NCI-H146 (cell line): Measurements from ENCODE around the gene ATG7.
"Not testable (repeated sequence)": the region's sequence is repeated elsewhere in the genome, so short reads cannot be mapped to it uniquely, and the experiment has no call there.

Source experiments
- DNase-seq: peaks from one replicate; lab custom pipeline; 2025; lab: John Stamatoyannopoulos, UW

Gene ATG7

DNA sequence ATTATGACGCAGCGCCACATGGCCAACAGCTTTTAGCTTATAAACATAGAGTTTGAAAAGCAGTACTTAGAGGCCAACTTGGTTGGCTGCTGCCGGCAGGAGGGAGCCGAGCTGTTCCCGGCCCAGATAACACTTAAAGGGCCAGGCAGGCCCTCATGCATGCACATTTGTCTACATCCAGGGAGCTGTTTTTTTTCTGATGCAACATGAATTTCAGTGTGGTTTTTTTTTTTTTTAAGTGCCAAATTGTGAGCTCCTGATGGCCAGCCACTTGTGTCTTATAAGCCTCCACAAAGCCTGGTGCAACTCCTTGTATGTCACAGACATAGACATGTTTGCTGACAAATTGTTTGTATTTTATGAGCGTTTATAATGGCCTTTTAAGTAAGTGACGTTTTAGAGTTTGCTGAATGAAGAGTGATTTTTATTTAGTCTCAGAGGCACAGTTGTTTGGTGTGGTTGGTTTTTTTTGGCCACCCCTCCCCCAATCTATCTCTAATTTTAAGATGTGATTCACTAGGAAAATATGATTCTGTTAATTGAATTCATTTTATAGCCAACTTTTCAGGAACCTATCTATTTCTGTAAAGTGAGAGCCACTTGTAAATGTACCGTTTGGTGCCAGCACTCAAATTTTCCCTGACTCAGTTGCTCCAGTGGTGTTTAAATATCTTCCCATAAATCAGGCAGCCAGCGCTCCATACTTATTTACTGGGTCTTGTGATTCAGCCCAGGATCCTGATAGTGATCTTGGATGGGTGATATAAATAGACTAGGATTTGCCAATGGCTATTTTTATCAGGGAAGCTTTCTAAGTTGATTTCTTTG lies 237.2 kb downstream of the ATG7 start:
- DNase-seq = peak; percentile 30

DNA sequence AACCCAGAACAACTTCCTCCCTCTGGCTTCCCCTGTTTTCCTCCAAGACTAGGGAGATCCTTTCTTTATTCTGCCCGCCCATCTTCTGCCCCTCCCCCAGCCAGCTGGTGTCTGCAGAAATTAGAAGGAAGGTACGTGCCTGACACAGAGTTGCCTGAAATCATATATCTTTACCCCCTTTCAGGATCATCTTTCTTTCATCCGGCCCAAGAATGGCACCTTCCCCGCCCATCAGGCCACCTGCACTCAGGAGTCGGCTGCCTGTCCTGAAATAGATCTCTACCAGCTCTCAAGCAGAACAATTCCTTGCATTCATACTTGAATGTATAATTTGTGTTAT lies 237.8 kb downstream of the ATG7 start:
- no peak for DNase-seq

DNA sequence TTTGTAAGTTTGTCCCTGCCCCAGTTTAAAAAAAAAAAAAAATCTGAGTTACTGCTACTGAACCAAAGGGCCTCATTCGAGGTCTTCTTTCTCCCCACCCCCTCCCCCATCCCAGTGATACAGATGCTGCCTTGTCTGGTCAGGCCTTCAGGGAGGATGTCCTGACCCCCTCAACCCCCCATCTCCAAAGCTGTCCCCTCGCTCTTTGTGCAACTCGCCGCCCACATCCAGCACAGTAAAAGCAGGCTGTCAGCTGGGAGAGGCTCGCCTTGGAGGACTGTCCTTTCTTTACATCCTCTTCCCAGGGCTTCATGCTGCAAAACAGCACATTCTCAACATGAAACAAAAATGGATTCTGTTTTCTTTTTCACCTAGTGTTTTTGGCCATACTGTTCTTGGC lies 238.2 kb downstream of the ATG7 start:
- DNase-seq = no peak

DNA sequence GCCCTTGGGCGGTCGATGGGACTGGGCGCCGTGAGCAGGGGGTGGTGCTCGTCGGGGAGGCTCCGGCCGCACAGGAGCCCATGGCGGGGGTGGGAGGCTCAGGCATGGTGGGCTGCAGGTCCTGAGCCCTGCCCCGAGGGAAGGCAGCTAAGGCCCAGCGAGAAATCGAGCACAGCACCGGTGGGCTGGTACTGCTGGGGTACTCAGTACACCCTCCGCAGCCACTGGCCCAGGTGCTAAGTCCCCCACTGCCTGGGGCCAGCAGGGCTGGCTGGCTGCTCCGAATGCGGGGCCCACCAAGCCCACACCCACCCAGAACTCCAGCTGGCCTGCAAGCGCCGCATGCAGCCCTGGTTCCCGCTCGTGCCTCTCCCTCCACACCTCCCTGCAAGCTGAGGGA lies 239.4 kb downstream of the ATG7 start:
- DNase-seq = not testable (repeated sequence)

DNA sequence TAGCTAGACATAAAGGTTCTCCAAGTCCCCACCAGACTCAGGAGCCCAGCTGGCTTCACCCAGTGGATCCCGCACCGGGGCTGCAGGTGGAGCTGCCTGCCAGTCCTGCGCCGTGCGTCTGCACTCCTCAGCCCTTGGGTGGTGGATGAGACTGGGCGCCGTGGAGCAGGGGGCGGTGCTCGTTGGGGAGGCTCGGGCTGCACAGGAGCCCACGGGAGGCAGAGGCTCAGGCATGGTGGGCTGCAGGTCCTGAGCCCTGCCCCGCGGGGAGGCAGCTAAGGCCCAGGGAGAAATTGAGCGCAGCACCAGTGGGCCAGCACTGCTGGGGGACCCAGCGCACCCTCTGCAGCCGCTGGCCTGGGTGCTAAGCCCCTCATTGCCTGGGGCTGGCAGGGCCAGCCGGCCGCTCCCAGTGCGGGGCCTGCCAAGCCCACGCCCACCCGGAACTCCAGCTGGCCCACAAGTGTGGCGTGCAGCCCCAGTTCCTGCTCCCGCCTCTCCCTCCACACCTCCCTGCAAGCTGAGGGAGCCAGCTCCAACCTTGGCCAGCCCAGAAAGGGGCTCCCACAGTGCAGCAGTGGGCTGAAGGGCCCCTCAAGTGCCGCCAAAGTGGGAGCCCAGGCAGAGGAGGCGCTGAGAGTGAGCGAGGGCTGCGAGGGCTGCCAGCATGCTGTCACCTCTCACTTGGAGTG lies 241.1 kb downstream of the ATG7 start:
- not testable (repeated sequence) for DNase-seq

DNA sequence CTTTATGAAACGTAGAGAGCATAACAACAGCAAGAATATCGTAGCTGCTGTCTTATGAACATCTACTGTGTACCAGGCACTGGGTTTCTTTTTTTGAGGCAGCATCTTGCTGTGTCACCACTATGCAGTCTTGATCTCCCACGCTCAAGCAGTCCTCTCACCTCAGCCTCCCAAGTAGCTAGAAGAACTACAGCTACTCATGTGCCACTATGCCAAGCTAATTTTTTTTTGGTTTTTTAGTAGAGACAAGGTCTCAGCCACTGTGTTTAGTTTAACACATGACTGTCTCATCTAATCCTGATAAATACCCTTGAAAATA lies 241.6 kb downstream of the ATG7 start:
- DNase-seq = no peak

DNA sequence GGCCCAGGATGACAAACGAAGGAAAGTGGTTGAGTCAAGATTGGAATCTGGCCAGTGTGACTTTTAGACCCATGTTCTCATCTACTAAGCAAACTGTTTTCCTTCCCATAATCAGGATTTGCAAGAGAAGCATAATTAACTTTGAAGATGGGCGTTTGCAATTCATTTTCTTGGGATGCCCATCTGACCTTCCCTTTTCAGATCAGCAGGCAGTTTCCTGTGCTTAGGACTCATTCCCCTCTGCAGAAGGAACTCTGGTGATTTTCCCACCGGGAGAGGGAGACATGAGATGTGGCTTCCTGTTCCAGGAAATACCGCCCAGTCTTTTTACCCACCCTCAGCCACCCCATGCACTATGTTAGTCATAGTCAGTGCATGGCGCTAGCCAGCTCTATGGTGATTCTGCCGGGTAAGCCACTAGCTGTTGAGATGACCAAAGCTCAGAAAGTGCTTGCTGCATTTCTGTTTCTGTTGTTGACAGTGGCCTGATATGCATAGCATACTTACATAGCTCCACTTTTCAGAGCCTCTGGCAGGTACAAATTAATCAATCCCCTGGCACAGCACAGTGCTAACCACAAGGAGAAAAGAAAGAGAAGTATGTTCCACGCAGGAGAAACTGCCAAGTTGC lies 242.1 kb downstream of the ATG7 start:
- no peak for DNase-seq

DNA sequence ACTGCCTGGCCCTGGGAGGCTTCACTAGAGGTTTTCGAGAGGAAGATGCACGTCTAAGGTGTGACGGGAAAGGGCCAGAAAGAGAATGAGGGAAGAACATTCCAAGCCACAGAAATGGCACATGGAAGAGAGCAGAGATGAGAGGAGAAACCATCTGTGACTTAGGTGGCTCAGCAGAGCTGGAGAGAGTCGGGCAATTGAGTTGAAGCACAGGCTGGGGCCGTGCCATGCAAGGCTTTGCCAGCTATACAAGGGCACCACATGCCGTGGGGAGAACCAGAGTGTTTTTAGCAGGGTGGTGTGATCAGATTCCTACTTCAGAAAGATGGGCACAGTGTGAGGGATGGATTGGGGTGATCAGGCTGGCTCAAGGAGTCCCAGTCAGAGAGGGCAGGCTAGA lies 245.4 kb downstream of the ATG7 start:
- DNase-seq = no peak

DNA sequence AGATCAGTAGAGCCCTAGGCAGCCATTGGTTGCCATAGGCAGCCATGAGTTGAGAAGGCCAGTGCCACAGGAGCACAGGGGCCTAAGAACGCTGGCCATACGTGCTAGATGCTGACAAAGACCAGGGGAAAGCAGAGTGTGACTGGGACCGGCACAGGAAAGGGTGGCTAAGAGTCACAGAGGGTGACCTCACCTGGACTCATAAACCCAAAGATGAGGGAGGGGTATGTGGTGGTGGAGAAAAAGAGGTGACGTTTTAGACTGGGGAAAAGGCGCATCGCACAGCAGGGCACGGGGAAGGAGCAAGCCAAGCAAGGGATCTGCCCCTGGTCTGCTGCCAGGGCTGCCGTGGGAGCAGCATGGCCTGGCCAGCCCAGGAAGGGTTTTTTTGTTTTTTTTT lies 249.0 kb downstream of the ATG7 start:
- DNase-seq = no peak

DNA sequence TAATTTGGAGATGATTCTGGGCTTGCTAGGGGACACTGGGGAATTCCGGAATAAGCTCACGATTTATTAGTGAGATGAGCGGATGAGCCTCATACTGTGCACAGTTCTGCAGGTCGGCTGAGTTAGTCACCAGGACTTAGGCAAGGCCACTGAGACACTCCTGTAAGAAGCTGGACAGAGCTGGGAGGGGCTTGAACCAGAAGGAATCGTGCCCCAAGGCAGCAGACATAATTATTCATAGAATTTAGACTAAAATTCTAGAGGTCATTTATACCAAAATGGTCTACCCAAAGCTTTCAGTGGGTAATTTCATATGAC lies 250.2 kb downstream of the ATG7 start:
- no peak for DNase-seq

DNA sequence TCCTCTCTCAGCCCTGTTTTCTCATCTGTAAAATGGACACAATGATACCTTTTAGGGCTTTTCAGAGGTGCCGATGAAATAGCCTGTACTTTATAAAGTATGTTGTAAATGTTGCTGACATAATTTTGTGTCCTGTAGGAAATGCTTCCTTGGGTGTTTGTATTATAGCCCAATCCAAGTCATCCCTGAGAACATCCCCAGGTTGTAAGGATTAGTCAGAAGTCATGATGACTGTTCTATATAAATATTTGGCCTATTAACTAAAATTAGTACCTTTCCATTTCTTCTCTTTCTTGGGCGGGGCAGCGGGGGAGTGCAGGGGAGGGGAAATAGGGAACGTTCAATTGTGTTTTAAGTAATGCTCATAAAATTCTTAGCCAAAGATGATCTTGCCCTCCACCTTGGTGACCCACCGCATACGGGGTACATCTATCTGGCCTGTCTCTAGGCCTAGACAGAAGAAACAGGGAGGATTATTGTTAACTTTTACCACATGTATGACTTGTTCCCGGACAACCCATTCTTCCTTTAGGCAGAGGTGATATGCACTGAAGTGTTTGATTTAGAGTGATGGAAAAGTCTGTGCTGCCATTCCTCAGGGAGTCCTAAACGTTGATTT lies 250.9 kb downstream of the ATG7 start:
- DNase-seq = no peak

DNA sequence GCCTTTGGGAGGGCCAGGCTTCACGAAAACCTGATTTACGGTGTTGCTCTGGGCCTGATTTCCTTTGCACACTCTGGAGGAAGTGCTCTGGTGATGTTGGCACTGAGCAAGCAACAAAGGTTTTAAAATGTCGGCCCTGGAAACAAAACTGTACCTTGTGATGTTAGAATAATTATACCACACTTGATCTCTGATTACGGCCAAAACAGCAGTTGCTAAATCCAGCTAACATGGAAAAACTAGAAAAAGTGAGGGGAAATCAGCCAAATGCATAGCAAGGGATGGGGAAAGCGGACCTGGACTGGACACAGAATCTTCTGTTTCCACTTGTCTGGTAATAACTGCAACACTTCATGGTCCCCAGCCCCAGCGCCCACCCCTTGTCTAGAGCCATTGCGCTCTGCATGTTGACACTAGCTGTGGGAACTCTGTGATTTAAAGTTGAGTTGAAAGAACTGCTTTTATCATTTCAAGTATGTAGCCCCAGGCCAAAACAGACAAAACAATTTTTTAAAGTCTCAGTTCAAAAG lies 251.4 kb downstream of the ATG7 start:
- DNase-seq = peak; percentile 28

DNA sequence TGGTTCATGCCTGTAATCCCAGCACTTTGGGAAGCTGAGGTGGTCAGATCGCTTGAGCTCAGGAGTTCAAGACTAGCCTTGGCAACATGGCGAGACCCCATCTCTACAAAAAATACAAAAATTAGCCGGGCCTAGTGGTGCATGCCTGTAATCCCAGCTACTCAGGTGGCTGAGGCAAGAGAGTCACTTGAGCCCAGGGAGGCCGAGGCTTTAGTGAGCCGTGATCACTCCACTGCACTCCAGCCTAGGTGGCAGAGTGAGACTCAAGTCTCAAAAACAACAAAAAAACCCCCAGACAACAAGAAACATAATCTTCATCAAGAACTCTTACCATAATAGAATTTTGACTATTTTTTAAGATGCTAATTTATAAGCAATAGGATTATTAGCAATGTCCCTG lies 253.9 kb downstream of the ATG7 start:
- not testable (repeated sequence) for DNase-seq

DNA sequence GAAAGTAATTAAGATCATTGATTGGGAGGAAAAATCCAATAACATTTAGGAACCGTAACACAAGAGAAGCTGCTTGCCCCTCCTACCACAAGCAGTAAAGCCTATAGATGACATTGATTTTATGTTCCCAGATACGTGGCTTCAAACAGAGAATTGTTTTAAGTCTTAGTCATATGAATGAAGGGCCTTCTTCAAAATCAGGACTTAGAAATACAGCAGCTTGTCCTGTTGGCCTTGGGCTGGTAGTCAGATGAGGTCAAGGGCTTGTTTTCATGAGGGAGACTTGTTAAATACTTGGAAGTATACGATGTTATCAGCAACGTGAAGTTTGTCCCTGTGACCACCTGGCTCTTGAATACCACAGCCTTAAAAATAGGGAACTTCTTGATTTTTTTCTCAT lies 257.1 kb downstream of the ATG7 start:
- DNase-seq = no peak

DNA sequence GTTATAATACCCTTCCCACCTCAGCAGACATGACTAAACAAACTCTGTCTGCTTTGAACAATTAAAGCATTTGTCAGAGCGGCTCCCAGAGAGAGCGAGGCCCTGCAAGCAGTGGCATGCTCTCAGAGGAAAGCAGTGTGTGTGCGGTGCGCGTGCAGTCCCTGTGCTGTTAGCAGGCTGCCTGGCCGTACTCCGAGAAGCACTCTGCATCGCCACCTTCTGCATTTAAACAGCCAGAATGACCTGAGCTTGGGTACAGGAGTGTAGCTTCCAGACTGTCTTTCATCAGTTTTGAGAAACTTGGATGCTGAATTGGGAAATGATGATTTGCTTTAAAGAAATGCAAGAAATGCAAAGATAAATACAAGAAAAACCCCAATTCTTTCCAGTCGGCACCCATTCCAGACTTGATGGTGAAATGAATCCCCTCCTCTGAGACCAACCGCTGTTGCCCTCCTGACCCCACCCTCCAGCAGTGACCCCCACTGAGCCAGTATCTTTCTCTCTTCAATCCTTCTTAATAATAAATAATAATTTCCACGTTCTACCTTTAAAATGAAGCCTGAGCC lies 258.0 kb downstream of the ATG7 start:
- DNase-seq = peak; percentile 59

DNA sequence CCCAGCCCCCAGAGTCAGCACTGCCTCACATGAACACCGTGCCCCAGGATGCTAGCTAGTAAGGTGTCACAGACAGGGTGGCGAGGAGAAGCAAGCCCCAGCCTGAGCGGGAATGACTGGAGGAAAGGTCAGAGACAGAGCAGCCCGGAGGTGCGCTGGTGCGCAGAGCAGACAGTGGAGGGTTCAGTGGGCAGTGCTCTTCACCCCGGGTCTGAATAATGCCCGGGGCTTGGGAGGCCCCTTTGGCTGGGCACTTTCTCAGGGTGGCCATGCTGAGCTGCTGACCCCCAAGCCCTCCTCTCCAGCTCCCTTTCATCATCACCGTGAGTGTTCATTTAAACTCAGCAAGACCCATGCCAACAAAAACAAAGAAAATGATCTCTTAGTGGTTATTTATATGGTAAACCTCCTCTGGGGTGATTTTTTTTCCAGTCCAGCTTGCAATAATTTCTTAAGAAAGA lies 260.8 kb downstream of the ATG7 start:
- no peak for DNase-seq

DNA sequence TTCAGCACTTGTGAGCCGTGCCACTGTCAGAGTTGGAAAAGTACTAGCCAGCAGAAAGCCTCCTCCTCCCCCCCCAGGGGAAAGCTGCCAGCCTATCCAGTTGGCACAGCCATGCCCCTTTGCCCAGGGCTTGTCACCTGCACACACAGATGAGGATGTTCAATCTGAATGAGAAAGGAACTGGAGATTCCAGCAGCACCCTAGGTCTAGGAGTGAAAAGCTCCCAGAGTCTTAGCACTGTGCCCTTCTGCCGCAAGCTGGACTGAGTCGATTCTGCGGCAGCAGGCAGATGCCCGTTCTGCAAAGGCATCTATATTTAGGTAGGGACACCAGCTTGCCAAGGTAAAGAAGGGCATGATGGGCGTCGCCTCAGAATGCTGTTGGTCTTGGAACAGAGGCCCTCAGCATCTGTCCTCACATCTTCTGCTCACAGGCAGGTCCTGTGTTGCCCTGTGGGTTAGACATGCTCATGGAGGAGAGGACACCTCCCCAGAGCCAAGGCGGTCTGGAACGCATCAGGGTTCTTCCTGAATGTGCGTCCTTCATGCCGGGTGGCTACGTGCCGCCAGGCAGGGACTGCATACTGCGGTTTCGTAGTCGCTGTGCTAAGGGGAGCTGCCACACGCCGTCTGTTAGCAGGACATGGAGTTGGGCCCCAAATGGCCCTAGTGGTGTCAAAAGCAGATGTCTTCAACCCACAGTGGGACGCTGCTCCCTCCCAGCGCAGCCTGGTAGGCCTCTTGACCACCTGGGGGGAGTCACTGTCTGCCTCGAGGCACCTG lies 262.0 kb downstream of the ATG7 start:
- no peak for DNase-seq

DNA sequence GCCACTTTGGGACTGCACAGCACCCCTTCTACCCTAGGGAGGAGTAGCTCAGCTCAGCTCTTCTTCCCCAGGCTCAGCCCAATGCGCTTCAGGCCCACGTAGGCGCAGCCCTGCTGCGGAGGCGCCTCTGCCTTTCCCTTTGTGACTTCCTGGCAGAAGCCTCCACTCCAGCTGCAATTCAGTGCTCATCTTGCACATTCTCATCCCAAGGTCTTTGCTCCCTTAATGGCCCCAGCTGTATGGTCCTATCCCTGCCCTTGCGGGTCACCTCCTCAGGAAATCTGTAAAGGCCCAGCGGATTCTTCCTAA lies 262.6 kb downstream of the ATG7 start:
- DNase-seq = no peak

DNA sequence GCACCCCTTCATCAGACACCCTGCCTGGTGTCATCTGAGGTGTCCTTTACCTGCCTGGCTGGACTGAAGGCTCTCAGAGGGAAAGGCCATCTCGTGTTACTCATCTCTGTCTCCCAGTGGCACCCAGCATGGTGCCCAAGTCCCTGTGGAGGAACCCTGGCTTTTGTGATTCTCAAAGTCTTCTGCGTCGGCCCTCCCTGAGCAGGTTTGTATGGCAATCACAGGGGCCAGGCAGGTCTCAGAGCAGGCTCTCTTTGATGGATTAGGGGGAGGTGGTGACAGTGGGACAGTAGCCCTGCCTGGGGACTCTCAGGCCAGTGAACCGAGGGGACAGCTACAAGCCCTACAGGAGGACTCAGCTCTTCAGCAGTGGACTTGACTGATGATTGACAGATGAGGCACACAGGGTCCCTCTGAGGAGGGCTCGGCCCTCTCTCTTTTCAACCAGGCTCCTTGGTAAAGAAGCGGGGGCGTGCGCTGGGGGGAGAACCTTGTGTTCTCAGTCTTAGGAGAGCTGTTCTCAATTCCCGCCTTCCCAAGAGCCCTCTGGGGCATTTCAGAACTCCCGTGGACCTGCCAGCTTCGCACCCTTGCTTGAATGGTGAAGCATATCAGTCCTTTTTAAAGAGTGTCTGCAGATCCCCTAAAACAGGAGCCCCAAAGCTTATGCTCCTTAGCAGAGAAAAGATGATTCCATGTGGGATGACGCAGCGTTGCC lies 263.2 kb downstream of the ATG7 start:
- DNase-seq = no peak

DNA sequence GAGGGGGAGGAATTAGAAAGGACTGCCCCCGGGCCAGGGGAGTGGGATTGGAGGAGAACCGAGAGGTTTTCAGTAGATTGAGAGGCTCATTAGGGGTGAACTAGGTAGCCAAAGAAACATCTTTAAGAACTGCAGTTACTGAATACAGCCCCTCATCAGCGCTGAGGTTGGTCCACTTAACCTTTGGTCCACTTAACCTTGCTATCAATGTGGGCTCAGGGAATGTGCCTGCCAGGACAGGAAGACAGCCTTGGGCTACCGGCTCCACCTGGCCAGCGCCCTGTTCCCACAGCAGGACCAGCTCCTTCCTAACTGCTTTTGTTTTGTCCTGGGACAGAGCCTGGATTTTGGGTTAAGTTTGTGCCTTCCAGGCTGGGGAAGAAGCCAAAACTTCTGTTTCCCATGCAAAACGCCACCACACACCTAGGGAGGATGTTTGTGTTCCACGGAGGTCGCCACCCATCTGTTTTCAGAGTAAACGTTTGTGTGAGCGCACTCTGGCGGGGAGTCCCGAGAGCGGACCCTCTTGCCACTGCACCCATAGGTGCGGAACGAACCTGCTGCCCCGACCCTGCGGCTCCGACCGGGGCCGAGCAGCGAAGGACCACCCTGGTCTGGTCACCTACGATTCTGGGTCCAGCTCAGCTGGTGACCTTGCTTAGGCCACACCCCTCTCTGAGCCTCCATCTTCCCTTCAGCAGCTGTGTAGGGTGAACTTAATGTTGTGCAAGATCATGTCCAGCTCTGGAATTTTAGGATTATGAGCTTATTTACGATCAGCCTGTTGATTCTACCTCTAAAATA lies 264.1 kb downstream of the ATG7 start:
- DNase-seq = no peak
